HG02571 (cell line): ENCODE measurements around the gene MPPED2.
A peak's percentile ranks its signal among the peaks of the same experiment; 100 is the strongest.

ENCODE experiments used
- ATAC-seq: cut with Tn5 transposase; IDR thresholded peaks from one replicate; pipeline ENCODE4 v1.9.1; 2021; ENCODE audit warnings: mild to moderate bottlenecking, moderate library complexity; ENCODE audit not compliant: unreplicated experiment

The MPPED2 gene

DNA sequence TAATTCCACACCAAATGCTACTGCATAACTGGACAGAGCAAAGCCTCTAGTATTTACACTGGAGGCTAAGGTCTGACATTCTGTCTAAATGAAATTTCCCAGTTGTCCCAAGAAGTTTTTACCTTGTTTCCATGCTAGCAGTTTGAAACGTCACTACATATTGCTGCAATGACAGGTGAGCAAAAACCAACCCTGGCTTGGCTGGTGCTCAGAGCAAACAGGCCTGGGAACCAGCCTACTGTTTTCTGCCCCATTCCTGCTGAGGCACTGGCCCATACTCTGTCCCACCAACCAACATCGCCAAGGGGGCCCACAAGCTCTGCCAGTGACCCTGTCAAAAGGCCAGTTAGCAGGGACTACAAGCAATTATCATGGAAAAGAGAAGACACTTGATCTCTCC, 131.1 kb downstream of the MPPED2 start:
- ATAC-seq = no peak

DNA sequence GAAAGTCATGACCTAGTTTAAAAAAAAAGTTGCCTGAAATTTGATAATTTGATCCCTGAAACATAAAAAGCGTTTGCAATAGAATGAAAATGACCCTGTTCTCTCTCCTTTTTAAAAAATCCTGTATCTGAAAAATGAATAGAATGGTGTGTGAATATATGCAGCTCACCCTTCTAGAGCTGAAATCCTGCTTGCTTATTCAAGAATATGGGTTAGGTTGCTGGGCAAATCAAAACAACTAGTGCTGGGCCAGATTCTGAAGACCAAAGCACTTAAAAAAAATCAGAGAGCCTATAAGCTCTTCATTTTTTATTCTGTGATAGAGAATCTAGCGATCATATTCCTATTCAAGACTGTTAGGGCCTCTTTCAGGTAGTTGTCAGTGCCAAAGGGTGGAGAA, 131.6 kb downstream of the MPPED2 start:
- no peak for ATAC-seq

DNA sequence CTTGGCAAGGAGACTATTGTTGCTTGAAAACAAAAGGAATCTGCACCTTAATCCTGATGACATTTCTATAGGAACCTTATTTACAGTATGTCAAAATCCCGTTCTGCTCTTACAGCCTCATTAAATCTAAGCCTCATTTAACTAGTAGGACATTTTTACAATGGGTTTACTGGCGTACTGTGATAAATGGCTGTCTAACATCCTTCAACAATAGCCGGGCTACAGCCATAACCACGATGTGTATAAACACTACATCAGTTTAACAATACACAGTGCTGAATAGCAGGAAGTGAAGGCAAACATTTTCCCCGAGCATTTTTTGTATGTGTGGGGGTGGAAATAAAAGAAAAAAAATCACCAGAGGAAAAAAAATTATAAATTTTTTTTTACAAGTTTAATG, 132.0 kb downstream of the MPPED2 start:
- ATAC-seq = no peak

DNA sequence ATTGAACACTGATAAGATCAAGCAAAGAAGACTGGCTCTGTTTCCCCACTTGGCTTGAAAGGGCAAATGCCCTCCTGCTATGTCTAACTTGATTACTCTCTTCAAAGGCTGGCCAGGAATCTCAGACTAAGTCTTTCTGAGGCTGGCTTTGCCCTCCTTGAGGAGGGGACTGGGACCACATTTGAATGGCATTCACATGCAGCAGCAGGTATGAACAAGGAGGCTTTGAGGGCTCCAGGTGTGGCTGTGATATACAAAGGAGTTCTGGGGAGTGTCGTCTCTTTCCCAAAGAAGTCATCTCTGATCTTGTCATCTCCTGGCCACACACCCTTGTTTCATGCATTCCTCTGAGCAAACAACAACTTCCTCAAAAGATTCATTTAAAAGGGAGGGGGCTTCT, 132.4 kb downstream of the MPPED2 start:
- no peak for ATAC-seq

DNA sequence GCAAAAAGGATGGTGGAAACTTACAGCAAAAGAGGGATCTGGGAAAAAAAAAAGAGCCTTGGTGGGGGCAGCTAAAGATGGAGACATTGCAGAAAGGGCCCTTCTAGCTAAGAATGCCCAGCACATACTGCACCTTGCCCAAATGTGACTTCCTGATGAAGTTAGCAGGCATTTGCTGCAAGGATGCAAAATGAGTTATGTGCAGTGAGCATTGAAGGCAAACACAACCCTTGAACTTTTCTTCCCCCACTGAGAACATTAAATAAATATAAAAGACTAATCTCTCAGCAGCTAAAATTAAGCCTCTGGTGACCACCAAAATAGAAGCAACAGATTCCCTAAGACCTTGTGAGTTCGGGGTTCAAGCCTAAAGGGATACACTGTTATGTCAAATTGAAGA, 133.3 kb downstream of the MPPED2 start:
- no peak for ATAC-seq

DNA sequence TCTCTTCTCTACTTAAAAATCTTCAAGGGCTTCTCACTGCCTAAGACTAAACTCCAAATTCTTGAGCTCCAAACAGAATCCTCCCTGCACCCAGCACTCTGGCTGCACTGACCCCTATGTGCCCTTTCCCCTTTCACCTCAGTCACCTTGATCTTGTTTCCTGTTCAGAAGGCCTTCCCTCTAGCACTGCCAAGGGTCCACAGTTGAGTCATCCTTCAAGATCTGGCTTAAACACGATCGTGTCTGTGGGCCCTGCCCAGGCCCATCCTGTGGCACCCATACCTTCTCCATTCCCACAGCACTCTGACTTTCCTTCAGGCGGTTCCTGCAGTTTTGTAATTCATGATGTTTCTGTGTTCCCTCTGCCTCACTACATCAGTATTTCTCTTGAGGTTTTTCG, 134.0 kb downstream of the MPPED2 start:
- ATAC-seq = no peak

DNA sequence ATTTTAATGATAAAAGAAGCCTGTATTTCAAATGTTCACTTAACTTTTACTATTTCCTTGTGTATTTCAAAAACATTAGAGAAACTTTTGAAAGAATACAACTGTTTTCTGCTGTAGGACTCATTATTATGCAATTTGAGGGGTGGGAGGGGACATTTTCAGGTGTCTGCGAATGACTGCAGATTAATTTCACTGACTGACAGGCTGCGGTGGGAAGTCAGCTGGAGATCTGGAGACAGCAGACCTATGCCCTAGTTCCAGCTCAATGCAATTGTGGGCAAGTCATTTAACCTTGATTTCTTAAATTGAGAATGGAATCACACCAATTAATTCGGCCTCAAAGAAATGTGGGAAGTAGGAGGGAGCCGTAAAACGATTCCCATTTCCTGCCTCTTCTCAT, 134.5 kb downstream of the MPPED2 start:
- ATAC-seq = no peak

DNA sequence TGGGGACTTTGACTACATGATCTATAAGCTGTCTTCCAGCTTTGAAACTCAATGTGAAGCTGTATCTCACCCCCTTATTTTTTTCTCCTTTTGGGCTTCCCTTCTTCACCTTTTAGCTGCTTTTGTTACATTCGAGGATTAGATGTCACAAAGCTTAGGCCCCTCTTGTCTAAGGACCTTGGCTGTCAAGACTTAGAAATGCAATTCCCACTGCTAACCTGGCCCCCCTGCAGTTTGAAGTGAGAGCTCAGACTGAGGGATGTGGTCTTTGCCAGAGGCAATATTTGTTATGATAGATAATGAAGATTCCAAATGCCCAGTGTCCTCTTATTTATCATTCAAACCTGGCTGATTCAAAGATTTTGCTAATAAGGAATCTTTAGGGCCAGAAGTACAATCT, 135.0 kb downstream of the MPPED2 start:
- no peak for ATAC-seq

DNA sequence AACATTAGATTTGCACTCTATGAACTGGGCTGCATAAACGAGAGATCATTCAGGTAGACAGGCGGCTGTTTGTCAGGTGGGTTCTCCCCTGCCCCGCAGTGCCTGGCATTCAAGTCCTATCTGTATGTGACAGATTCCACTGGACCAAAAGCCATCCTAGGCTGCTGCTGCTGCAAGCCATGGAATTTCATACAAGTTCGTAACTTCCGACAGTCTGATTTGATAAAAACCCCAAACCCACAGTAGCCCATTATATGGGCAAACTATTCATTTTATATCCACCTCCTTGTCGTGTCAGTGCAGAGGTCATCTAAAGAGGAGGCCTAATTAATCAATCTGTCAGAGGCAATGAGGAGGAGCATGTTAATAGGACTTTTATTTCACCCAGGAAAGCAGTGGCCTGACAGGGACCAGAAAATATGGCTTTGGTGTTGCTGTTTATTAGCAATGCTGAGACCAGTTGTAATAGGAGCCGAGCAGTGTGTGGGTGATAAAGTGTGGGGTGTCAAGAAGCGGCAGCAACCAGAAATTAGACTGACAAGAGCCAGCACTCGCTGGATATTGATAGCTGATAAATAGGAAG, 139.0 kb downstream of the MPPED2 start:
- ATAC-seq = no peak

DNA sequence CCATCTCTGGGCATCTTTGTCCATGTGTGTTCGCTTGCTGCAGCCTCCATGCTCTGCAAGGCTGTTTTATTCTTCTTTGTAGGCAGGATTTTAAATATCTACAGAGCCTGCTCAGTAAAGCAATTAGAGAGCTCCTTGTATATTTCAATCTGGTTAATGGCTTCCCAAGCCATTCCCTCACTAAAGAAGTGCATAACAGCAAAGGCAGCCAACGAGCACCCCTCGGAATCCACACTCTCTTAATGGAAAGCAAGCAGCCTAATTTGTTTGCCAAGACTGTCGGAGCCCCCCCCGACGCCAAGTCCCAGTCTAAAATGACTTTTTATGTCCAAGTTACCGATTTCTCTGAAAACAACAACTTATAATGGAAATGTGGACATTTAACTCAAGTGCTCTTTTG, 139.6 kb downstream of the MPPED2 start:
- ATAC-seq = no peak

DNA sequence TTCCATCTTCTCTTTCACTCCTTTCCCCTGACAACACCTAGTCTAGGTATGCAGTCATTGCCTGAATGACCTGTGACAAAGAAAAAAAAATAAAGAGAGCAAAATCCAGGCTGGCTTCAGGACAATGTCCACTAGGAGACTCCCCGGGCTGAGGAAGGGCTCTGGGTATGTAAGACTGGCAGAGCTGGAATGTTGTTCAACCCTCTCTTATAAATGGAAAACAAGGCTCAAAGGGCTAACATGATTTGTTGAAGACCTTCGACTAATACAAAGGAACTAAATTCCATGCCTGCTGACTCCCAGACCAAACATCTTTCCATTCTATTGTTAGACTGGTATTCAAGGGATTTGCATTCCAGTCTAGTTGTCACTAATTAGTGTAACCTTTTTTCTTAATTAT, 141.1 kb downstream of the MPPED2 start:
- no peak for ATAC-seq

DNA sequence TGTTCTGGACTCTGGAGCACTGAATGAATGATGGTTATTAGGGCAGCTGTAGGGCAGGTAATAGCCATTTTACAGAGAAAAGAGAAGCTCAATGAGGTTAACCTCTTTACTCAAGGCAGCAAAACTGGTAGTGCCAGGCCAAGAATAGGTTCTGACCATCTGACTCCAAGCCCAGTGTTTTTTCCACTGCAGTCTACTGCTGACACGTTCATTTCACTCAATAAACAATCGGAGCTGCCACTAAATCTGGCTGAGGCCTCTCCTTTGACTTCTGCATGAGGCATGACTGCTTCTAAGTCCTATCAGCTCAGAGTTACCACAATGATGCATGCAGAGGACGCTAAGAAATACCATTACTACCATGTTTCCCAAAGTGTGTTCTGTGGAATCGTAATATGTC, 145.6 kb downstream of the MPPED2 start:
- ATAC-seq = no peak

DNA sequence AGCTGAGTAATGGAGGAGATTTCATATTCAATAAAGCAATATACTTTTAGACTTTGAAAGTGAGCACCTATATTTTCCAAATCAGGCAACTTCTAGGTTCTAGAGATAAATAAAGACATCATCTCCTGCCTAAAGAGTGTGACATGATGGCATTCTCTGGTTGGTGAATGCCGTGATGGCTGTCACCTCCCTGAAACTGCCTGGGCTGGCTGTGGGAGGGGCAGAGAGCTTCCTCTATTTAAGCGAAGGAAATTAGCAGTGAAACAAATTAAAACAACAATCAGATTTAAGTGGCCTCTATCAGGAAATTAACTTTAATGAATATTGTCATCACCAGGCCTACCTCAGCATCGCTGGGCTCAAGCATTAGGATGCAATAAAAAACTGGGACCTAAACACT, 149.4 kb downstream of the MPPED2 start:
- ATAC-seq = no peak

DNA sequence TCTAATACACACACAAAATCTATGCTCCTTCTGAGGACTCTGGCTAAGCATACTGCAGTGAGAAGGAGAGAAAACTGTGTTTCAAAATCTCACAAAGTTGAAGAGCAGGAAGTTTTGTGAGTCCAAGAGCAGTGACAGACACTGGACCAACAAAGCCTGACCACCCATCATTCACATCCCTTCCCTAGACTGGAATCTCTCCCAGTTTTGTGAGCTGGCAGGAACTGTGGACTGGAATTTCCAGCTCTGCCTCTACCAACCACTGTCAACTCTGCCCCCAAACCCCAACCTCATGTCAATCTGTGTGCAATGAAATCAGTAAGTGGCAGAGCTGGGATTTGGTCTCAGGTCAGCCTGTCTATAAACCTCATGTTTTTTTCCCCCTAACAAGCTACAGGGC, 150.7 kb downstream of the MPPED2 start:
- no peak for ATAC-seq

DNA sequence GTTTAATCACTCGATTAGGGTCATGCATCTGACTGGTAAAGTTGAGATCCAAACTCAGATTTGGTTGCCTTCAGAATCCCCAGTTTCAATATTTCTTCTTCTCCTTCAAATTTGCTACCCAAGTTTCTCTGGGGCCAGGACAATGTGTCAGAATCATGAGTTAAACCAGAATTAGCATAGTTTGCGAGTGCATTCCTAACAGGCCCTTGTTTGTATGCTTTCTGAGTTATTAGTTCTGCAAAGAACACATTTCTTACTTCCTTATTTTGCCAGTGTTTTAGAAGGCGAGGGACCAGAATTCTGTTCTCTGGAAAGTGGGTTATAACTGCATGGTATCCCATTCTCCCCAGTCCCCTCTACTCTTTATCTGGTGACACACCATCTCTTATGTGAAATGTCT, 151.3 kb downstream of the MPPED2 start:
- no peak for ATAC-seq

DNA sequence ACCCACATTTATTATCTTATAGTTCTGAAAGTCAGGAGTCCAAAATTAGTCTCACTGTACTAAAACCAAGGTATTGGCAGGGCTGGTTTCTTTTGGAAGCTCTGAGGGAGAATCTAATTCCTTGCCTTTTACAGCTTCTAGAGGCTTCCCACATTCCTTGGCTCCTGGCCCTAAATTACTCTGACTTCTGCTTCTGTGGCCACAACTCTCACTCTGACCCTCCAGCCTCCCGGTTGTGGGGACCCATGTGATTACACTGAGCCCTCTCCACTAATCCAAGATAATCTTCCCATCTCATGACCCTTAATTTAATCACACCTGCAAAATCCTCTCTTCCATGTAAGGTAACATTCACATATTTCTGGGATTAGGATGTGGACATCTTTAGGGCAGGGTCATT, 152.3 kb downstream of the MPPED2 start:
- ATAC-seq = no peak

DNA sequence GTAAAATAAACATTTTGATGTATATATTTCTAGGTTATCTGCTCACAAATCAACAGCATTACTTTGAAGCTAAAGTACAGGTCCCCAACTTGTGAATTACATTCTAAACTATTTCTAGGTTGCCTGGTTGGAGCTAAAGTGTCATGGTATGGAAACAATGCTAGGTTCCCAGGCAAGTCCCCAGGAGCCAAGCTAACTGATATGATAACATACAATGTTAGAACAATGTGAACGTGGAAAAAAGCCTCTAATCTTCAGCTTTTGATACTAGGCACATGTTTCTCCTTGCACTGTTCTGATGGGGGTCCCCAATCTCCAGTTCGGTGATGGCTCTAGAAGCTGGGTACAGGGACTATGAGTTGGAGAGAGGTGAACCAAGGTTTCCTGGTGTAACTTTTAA, 153.4 kb downstream of the MPPED2 start:
- no peak for ATAC-seq

DNA sequence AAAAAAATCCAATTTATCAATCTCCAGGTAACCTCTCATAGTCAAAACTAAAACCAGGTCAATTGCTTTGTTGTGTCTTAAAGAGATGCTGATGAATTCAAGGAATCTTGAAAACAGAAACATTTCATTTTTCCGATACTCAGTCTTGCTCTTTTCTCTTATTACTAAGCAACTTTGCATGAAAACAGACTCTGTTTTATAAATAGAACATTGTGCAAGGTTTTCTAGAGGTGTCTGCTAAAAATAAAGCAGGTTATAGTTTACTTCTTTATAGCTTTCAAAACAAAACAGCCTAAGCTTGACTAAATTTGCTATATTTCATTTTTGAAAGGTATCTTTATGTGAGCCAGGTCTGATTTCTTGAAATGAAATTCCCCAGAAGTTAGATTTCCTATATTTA, 154.0 kb downstream of the MPPED2 start:
- peak; percentile 57 for ATAC-seq

DNA sequence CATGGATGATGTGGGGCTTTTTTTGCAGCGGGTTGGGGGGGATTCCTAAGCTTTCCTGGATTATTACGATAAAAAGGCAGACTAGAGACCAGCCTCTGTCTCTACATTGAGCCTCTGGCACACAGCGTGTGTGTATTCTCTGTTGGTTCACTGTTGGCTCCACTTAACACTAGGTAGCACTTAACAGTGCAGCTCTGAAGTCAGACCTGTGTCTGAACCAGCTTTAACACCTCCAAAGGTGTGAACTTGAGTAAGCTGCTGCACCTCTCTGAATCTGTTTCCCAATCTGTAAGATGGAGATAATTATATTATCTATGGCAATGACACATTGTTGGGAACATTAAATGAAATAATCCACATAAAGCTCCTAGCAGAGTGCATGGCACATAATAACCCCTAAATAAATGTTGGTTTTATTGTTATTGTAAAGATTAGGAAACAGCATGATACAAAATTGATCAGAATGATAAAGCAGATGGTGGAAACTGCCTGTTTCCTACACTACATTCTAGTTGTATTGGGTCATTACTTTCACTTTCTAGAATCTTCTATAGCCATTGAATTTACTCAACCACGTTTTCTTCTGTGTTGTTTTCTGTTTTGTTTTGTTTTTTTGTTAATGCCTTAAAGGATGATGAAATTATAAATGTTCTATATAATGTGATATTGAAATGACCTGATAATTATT, 154.9 kb downstream of the MPPED2 start:
- no peak for ATAC-seq

DNA sequence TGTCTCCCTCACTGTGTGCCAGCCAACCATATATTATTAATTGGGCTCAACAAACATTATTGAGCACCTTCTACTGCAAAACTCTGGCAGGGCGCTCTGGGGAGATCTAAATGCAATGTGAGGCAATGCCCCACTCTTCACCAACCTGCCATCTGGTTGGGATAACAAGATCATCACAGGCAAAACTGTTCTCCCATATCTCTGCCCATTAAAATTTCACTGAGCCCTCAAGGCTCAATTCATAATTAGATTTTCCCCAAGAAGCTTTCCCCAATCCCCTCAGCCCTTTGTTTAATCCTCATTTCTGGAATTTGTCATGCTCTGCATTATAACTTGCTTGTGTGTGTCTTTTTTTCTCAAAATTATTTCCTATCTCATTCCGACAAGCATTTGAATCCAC, 156.6 kb downstream of the MPPED2 start:
- no peak for ATAC-seq

DNA sequence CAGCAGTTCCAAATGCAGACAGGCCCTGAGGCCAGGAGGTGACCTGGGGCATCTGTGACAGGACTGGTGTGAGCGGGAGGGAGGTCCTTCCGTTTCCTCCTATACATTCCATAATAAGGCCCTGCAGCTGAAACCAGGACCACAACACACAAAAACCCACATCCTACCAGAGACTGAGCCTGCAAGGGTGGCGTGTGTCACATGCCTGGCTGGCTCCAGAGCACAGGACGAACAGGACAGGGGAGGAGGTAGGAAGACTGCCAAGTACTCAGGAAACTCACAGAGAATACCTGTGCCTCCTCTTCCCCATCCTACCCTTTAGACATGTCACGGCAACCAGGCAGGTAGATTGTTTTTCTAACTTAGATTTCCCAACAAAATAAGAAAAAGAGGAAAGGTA, 159.4 kb downstream of the MPPED2 start:
- ATAC-seq = no peak

DNA sequence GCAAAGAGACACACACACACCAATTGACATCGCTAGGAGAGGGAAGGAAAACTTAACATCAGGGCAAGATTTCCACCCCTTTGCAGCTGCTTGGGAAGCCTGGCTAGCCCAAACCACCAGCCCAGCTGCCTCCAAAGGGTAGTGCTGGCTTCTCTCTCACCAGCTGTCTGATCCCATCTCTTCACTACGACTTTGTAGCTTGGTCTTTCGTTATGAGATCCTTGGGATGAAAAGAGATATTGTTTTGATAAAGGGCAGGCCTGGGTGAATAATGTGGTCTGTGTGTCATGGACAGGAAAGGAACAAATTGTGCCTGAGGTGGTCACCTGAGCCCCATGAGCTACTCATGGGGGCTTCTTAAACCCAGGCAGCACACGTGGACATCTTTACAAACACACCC, 161.3 kb downstream of the MPPED2 start:
- no peak for ATAC-seq

DNA sequence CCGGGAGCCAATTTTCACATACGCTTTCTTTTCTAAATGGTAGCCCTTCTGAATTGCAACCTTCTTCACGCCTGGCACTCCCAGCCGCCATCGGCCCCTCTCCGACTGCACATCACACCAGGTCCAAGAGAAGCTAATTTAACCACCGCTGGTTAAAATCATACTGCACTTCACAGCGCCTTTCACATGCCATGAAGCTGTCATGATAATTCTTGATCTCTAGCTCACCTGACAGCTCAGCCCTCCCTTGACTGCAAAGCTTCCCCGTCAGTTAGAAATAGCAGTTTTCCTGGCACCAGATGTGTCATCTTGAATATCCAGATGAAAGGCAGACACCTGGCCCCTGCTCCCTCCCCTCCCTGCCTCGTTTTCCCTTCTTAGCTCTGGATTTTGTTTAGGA, 161.8 kb downstream of the MPPED2 start:
- no peak for ATAC-seq
